IMR-90 (cell line): ENCODE measurements around the gene ETV4.

Experiments used
- BHLHE40 ChIP-seq: fragments of 150-350 bp; IDR thresholded peaks from 2 replicates; pipeline ENCODE4 v1.6.1; 2016; ENCODE audit warnings: mild to moderate bottlenecking, low read depth, low read length
- CEBPB ChIP-seq: IDR thresholded peaks from 2 replicates; pipeline ENCODE4 v1.6.1; 2012; ENCODE audit warnings: low read depth, low read length, improper control_type of control experiment
- CTCF ChIP-seq: conservative IDR thresholded peaks from 2 replicates; pipeline ENCODE4 v1.5.1; 2012; ENCODE audit warnings: mild to moderate bottlenecking, low read depth, low read length, improper control_type of control experiment
- ELK1 ChIP-seq: fragments of 150-350 bp; IDR thresholded peaks from 2 replicates; pipeline ENCODE4 v1.6.1; 2016; ENCODE audit warnings: low read depth, mild to moderate bottlenecking, low read length, moderate library complexity, borderline replicate concordance
- FOS ChIP-seq: fragments of 150-350 bp; IDR thresholded peaks from 2 replicates; pipeline ENCODE4 v1.6.1; 2016; ENCODE audit warnings: low read depth, low read length
- POLR2A ChIP-seq: IDR thresholded peaks from 2 replicates; pipeline ENCODE4 v1.6.1; 2012; ENCODE audit warnings: mild to moderate bottlenecking, low read depth, low read length
- RAD21 ChIP-seq: IDR thresholded peaks from 2 replicates; pipeline ENCODE4 v1.6.1; 2012; ENCODE audit warnings: low read length, improper control_type of control experiment
- RCOR1 ChIP-seq: IDR thresholded peaks from 2 replicates; pipeline ENCODE4 v1.6.1; 2012; ENCODE audit warnings: mild to moderate bottlenecking, low read length, improper control_type of control experiment; ENCODE audit not compliant: insufficient replicate concordance
- SMC3 ChIP-seq: fragments of 150-350 bp; IDR thresholded peaks from 2 replicates; pipeline ENCODE4 v1.6.1; 2016; ENCODE audit warnings: low read depth, mild to moderate bottlenecking, antibody characterized with exemption, low read length, moderate library complexity
- USF2 ChIP-seq: fragments of 150-350 bp; IDR thresholded peaks from 2 replicates; pipeline ENCODE4 v1.6.1; 2017; ENCODE audit warnings: mild to moderate bottlenecking, antibody characterized with exemption, low read length, low read depth

- no peak for TF ChIP-seq CTCF
- no peak for TF ChIP-seq POLR2A
- no peak for TF ChIP-seq BHLHE40
- TF ChIP-seq ELK1 = no peak
- no peak for TF ChIP-seq RAD21
- no peak for TF ChIP-seq FOS
- no peak for TF ChIP-seq SMC3
- no peak for TF ChIP-seq RCOR1
- no peak for TF ChIP-seq USF2
- TF ChIP-seq CEBPB = no peak
These were observed 832 bp downstream of the ETV4 start for GRCh38 chr17:43545383-43545632.
